Measurements from ENCODE around the gene SLC12A7.

The SLC12A7 gene

GRCh38 chr5:1124205-1125029, 12.6 kb upstream of the SLC12A7 start:
- DNase-seq, result no peak

- no peak for DNase-seq
Observed at GRCh38 chr5:1123418-1124147, 11.7 kb upstream of the SLC12A7 start.

- no peak for DNase-seq
Observed at GRCh38 chr5:1122511-1123294, 10.8 kb upstream of the SLC12A7 start.

GRCh38 chr5:1121891-1122290, 10.0 kb upstream of the SLC12A7 start:
- DNase-seq, result no peak

GRCh38 chr5:1121044-1121443, 9.2 kb upstream of the SLC12A7 start:
- no peak for DNase-seq

GRCh38 chr5:1120236-1120999, 8.6 kb upstream of the SLC12A7 start:
- DNase-seq, result no peak

- DNase-seq, result no peak
Observed at GRCh38 chr5:1119312-1119831, 7.5 kb upstream of the SLC12A7 start.

- no peak for DNase-seq
Observed at GRCh38 chr5:1118738-1119137, 6.9 kb upstream of the SLC12A7 start.

GRCh38 chr5:1118231-1118698, 6.4 kb upstream of the SLC12A7 start:
- DNase-seq, result no peak

- DNase-seq, result no peak
Observed at GRCh38 chr5:1116977-1117376, 5.1 kb upstream of the SLC12A7 start.

- DNase-seq, result no peak
Observed at GRCh38 chr5:1116109-1116740, 4.4 kb upstream of the SLC12A7 start.

- DNase-seq, result no peak
Observed at GRCh38 chr5:1115123-1115815, 3.4 kb upstream of the SLC12A7 start.

- DNase-seq, result no peak
Observed at GRCh38 chr5:1113805-1114586, 2.1 kb upstream of the SLC12A7 start.

GRCh38 chr5:1113332-1113690, 1.4 kb upstream of the SLC12A7 start:
- DNase-seq, result no peak

- DNase-seq, result no peak
Observed at GRCh38 chr5:1112596-1113331, 901 bp upstream of the SLC12A7 start.

- DNase-seq, result peak; percentile 33
Observed at GRCh38 chr5:1111241-1111726, 579 bp downstream of the SLC12A7 start.

- no peak for DNase-seq
Observed at GRCh38 chr5:1110307-1111240, 1.3 kb downstream of the SLC12A7 start.

All from CD4-positive, alpha-beta T cell treated with Interleukin-17A for 4 hours (primary cell).